GM12878 (cell line): Measurements from ENCODE around the gene LRRC52. TPM values are rescaled to one million over a fixed set of nuclear protein-coding genes. Genes with fewer than 3 reads are reported as not detected.

Experiments
- ATAC-seq: fragments of 200-7000 bp; cut with Tn5 transposase; 3 replicates; pipeline ENCODE4 v1.9.1; 2020; ENCODE audit warnings: mild to moderate bottlenecking, moderate library complexity
- BruUV-seq: library from RNA; stranded (reverse); fragments of 400-500 nt; replicated peaks from 2 replicates; lab custom pipeline; 2021; lab: Mats Ljungman, UMichigan
- CTCF ChIA-PET: fragments of 300-600 bp; sonication (Branson Sonifier 250); formaldehyde crosslinking; extraction: SDS; loops from one replicate; lab custom pipeline; 2021; ENCODE audit warnings: inconsistent platforms; lab: Yijun Ruan, JAX
- POLR2A ChIA-PET: fragments of 350-600 bp; formaldehyde crosslinking; extraction: SDS; loops from one replicate; lab custom pipeline; 2021; ENCODE audit warnings: inconsistent platforms; lab: Charles Lee
- RAD21 ChIA-PET: fragments of 300-600 bp; sonication (Branson Sonifier 250); formaldehyde crosslinking; loops from one replicate; lab custom pipeline; 2023; ENCODE audit warnings: antibody characterized with exemption; ENCODE audit not compliant: unreplicated experiment; lab: Charles Lee
- SMC1A ChIA-PET: fragments of 300-600 bp; sonication (Branson Sonifier 250); formaldehyde crosslinking; loops from one replicate; lab custom pipeline; 2023; ENCODE audit not compliant: unreplicated experiment, uncharacterized antibody; lab: Charles Lee
- DNase-seq: peaks from one replicate; pipeline ENCODE4 v3.0.0-alpha.2; 2011; ENCODE audit warnings: low read depth, low spot score
- FAIRE-seq: peaks from 3 replicates; lab custom pipeline; 2011; peaks lifted over from hg19 to GRCh38; lab: Jason Lieb, UNC
- H2AFZ ChIP-seq: 2 replicates; pipeline ENCODE4 v1.6.0; 2011; ENCODE audit warnings: low read depth, low read length, control low read depth; ENCODE audit not compliant: control insufficient read depth
- H3K27ac ChIP-seq: 2 replicates; pipeline ENCODE4 v1.5.1; 2011; ENCODE audit warnings: control low read depth; ENCODE audit not compliant: control insufficient read depth, insufficient read depth
- H3K27me3 ChIP-seq, 2 experiments: replicated peaks in 1 of 2; 2 replicates each; pipeline versions ENCODE4 v1.6.0 to v1.6.1; 2011; ENCODE audit warnings: low read length in 1 of 2; ENCODE audit not compliant: control insufficient read depth in 2 of 2, insufficient read depth in 2 of 2
- H3K36me3 ChIP-seq, 2 experiments: 2 replicates each; pipeline ENCODE4 v1.5.1; 2011; ENCODE audit warnings: low read length in 1 of 2; ENCODE audit not compliant: control insufficient read depth in 2 of 2, insufficient read depth in 2 of 2
- H3K4me1 ChIP-seq: 2 replicates; pipeline ENCODE4 v1.6.1; 2011; ENCODE audit warnings: mild to moderate bottlenecking, low read length, moderate library complexity, mixed read lengths; ENCODE audit not compliant: control insufficient read depth, insufficient read depth
- H3K4me2 ChIP-seq: 2 replicates; pipeline ENCODE4 v1.6.0; 2011; ENCODE audit warnings: control low read depth; ENCODE audit not compliant: control insufficient read depth, insufficient read depth
- H3K4me3 ChIP-seq: fragments of 200-600 bp; sonication (generic); 2 replicates; pipeline ENCODE4 v1.5.1; 2016
- H3K79me2 ChIP-seq: 2 replicates; pipeline ENCODE4 v1.6.0; 2011; ENCODE audit warnings: low read length; ENCODE audit not compliant: control insufficient read depth, insufficient read depth
- H3K9ac ChIP-seq: 2 replicates; pipeline ENCODE4 v1.8.0; 2011; ENCODE audit warnings: low read length, control low read depth, mixed read lengths; ENCODE audit not compliant: control insufficient read depth, insufficient read depth
- H3K9me3 ChIP-seq: replicated peaks from 3 replicates; pipeline ENCODE4 v1.5.1; 2011; ENCODE audit warnings: mild to moderate bottlenecking, low read length; ENCODE audit not compliant: control insufficient read depth, insufficient read depth
- H4K20me1 ChIP-seq: 2 replicates; pipeline ENCODE4 v1.6.0; 2011; ENCODE audit not compliant: control insufficient read depth, insufficient read depth
- CEBPB ChIP-seq, 2 experiments: fragments of 150-350 bp in 1 of 2; IDR thresholded peaks; 2 replicates each; pipeline ENCODE4 v1.6.1; 2012 to 2014; ENCODE audit warnings: low read depth in 2 of 2, low read length in 2 of 2, borderline replicate concordance in 1 of 2, inconsistent platforms in 1 of 2
- CREB1 ChIP-seq: IDR thresholded peaks from 2 replicates; pipeline ENCODE4 v1.6.1; 2012; ENCODE audit warnings: low read depth, mild to moderate bottlenecking, inconsistent platforms
- FOXK2 ChIP-seq: fragments of 450-650 bp; IDR thresholded peaks from 2 replicates; pipeline ENCODE4 v1.6.1; 2017; ENCODE audit warnings: mild to moderate bottlenecking, moderate library complexity
- GATAD2B ChIP-seq: fragments of 450-650 bp; conservative IDR thresholded peaks from 2 replicates; pipeline ENCODE4 v1.6.1; 2017; ENCODE audit warnings: low read depth, mild to moderate bottlenecking, moderate library complexity
- HDAC2 ChIP-seq: fragments of 200-600 bp; sonication (generic); IDR thresholded peaks from 2 replicates; pipeline ENCODE4 v1.6.1; 2017
- LARP7 ChIP-seq: fragments of 450-650 bp; IDR thresholded peaks from 2 replicates; pipeline ENCODE4 v1.6.1; 2017; ENCODE audit warnings: mild to moderate bottlenecking
- NFYA ChIP-seq: IDR thresholded peaks from 2 replicates; pipeline ENCODE4 v1.6.1; 2011; ENCODE audit warnings: low read depth, mild to moderate bottlenecking, low read length, improper control_type of control experiment, borderline replicate concordance
- NR2F1 ChIP-seq: fragments of 450-650 bp; conservative IDR thresholded peaks from 2 replicates; pipeline ENCODE4 v1.6.1; 2017; ENCODE audit warnings: mild to moderate bottlenecking
- PAX5 ChIP-seq: IDR thresholded peaks from 2 replicates; pipeline ENCODE4 v1.6.1; 2011; ENCODE audit warnings: low read depth, low read length, borderline replicate concordance
- RAD51 ChIP-seq: fragments of 450-650 bp; IDR thresholded peaks from 2 replicates; pipeline ENCODE4 v1.6.1; 2016; ENCODE audit warnings: moderate library complexity, mild to moderate bottlenecking, inconsistent platforms
- SMAD5 ChIP-seq: IDR thresholded peaks from 2 replicates; pipeline ENCODE4 v1.6.1; 2016; ENCODE audit warnings: antibody characterized with exemption, low read depth
- SPI1 ChIP-seq: IDR thresholded peaks from 2 replicates; pipeline ENCODE4 v1.6.1; 2011; ENCODE audit warnings: low read depth, mild to moderate bottlenecking, low read length, moderate library complexity, borderline replicate concordance; ENCODE audit not compliant: insufficient read depth
- TARDBP ChIP-seq: IDR thresholded peaks from 2 replicates; pipeline ENCODE4 v1.6.1; 2016; ENCODE audit warnings: borderline replicate concordance
- ZBED1 ChIP-seq: IDR thresholded peaks from 2 replicates; pipeline ENCODE4 v1.6.1; 2016; ENCODE audit warnings: borderline replicate concordance
- ZBTB33 ChIP-seq: fragments of 450-650 bp; IDR thresholded peaks from 2 replicates; pipeline ENCODE4 v1.6.1; 2017; ENCODE audit warnings: mild to moderate bottlenecking
- ZNF592 ChIP-seq: fragments of 450-650 bp; IDR thresholded peaks from 2 replicates; pipeline ENCODE4 v1.6.1; 2017; ENCODE audit warnings: mild to moderate bottlenecking, moderate library complexity
- WGBS: methylation state at CpG from one replicate; pipeline ENCODE4 v1.1.6; 2016; ENCODE audit warnings: low lambda C conversion rate; ENCODE audit not compliant: insufficient replicate concordance, insufficient coverage; ENCODE audit errors: missing lambda C conversion rate; 5-methylcytosine and 5-hydroxymethylcytosine counted together
- in situ Hi-C: fragments of 300-500 bp; cut with MboI; formaldehyde crosslinking; loops from 9 replicates; pipeline ENCODE4 v1.14.3; 2018; ENCODE audit warnings: mixed read lengths
- intact Hi-C: fragments of 100-400 bp; cut with micrococcal nuclease; formaldehyde crosslinking; loops from one replicate; pipeline ENCODE4 v1.14.2; 2022; ENCODE audit not compliant: unreplicated experiment
- polyA plus RNA-seq, 11 experiments: library from polyadenylated mRNA; depleted of rRNA in 4 of 11; unstranded in 6 of 11; stranded (reverse) in 5 of 11; fragments of >200 nt; fragmentation: Nextera tagmentation in 4 of 11; fragmentation: Illumina TruSeq in 1 of 11; extraction: Ambion mirVana in 4 of 11; extraction: Trizol in 1 of 11; gene quantifications; 1 replicate in 1 of 11; 2 replicates in 10 of 11; pipeline versions ENCODE4 v1.2.1 to v1.2.3, GENCODE V29; 2011 to 2016; ENCODE audit warnings: inconsistent platforms in 2 of 11, missing spikeins in 2 of 11, low read depth in 1 of 11
- total RNA-seq, 4 experiments: library from RNA; depleted of rRNA in 3 of 4; stranded (reverse); fragments of >200 nt in 3 of 4; fragmentation: Illumina TruSeq in 1 of 4; extraction: Trizol in 1 of 4; gene quantifications; 2 replicates each; pipeline versions ENCODE4 v1.2.1 to v1.2.3, GENCODE V29; 2013 to 2021
- TF ChIP-seq, protein P1 (sequence below): fragments of 450-650 bp; IDR thresholded peaks from 2 replicates; pipeline ENCODE4 v1.6.1; 2017; ENCODE audit warnings: borderline replicate concordance

The LRRC52 gene
- total and polyA plus RNA-seq, 10 of the 15 experiments (the other 5 are each of a cell fraction or from before 2014, with no cell fraction given), result not detected

GRCh38 chr1:165603810-165604209 lies 60.0 kb downstream of the LRRC52 start (continued):
- TF ChIP-seq ZNF592 (no peak), SPI1 (no peak), CEBPB (IDR thresholded peaks at IDR 0.05; ENCODE audit: borderline replicate concordance in 1 of 2, low read depth in 2 of 2, low read length in 2 of 2) (no peak), NFYA (no peak), CREB1 (no peak)
- TF ChIP-seq, all 136 proteins: peak for 0

DNA sequence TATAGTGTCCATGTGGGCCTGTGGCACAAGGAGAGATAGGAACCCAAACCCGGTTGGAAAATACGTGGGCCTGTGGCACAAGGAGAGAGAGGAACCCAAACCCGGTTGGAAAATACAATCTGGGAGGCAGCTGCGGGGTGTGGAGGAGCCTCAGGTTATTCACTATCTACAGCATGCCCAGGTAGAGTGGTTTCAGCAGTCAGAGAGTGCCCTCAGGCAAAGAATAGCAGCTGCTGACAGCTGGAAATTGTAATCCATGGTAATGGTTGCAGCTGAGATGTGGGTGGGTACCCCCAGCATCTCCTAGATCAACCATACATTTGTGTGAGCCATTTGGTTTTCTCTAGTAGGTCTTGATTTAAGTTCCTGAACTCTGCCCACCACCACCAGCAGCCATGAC lies 61.4 kb downstream of the LRRC52 start:
- ATAC-seq (no peak), DNase-seq (no peak), FAIRE-seq (no peak)
- ChIA-PET POLR2A (interaction anchor here (1.3 kb wide), 1 partner anchor 307 kb away, joined by 3 read pairs; no protein-coding TSS in a partner anchor), CTCF (interaction anchor here (1.5 kb wide), 1 partner anchor 319 kb away, joined by 3 read pairs; no protein-coding TSS in a partner anchor), RAD21 (no interaction called here), SMC1A (interaction anchor here (1.5 kb wide), 1 partner anchor 309 kb away, joined by 4 read pairs; no protein-coding TSS in a partner anchor)
- in situ Hi-C loops, result no loop called here
- H3K79me2 ChIP-seq, result no peaks in the 10 kb centered on the region
- H3K4me2 ChIP-seq, result no peak overlapping the region
- no TSS peak for BruUV-seq
- TF ChIP-seq SMAD5 (no peak), TARDBP (no peak), HDAC2 (no peak), FOXK2 (no peak), NR2F1 (no peak), ZBTB33 (no peak), RAD51 (no peak), LARP7 (no peak), GATAD2B (no peak), ZBED1 (no peak), PAX5 (no peak)
- TF ChIP-seq, protein P1, sequence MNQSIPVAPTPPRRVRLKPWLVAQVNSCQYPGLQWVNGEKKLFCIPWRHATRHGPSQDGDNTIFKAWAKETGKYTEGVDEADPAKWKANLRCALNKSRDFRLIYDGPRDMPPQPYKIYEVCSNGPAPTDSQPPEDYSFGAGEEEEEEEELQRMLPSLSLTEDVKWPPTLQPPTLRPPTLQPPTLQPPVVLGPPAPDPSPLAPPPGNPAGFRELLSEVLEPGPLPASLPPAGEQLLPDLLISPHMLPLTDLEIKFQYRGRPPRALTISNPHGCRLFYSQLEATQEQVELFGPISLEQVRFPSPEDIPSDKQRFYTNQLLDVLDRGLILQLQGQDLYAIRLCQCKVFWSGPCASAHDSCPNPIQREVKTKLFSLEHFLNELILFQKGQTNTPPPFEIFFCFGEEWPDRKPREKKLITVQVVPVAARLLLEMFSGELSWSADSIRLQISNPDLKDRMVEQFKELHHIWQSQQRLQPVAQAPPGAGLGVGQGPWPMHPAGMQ, result no peak
- H3K4me1 ChIP-seq, result no peaks in the 10 kb centered on the region
- no peaks in the 10 kb centered on the region for H3K9me3 ChIP-seq
- H3K9ac ChIP-seq, result no peak overlapping the region
- no peak overlapping the region for H3K27ac ChIP-seq
- H3K36me3 ChIP-seq, result no peaks in the 10 kb centered on the region
- no peaks in the 10 kb centered on the region for H4K20me1 ChIP-seq
- no peak overlapping the region for H2AFZ ChIP-seq
- intact Hi-C loops, result no loop called here
- WGBS, result 32% methylated on average over 4 of the region's 4 CpGs
- no peaks in the 10 kb centered on the region for H3K27me3 ChIP-seq
- no peak overlapping the region for H3K4me3 ChIP-seq
